Body of pancreas (tissue), 4 donors: ENCODE data around the gene EYA3. TPM values are rescaled to one million over a fixed set of nuclear protein-coding genes. Genes with fewer than 3 reads are reported as not detected.

Experiments
- ATAC-seq: fragments of 150-250 bp; one replicate; pipeline ENCODE4 v1.9.1; 2016
- DNase-seq, 4 donors: peaks; one replicate each; pipeline ENCODE4 v3.0.0-alpha.2; 2019
- H3K27ac ChIP-seq, 4 donors: fragments of 200-600 bp; sonication (generic); 1 replicate in 3 of 4; 2 replicates in 1 of 4; pipeline versions ENCODE4 v1.5.1 to v1.6.1; 2016 to 2019; ENCODE audit warnings: mild to moderate bottlenecking in 1 of 4, mixed read lengths in 1 of 4, moderate library complexity in 1 of 4
- H3K27me3 ChIP-seq, 2 donors: fragments of 200-600 bp; sonication (generic); one replicate each; pipeline ENCODE4 v1.6.0; 2016; ENCODE audit warnings: mild to moderate bottlenecking in 1 of 2
- H3K36me3 ChIP-seq, 2 donors: fragments of 200-600 bp; sonication (generic); replicated peaks in 1 of 2; 2 replicates each; pipeline ENCODE4 v1.5.1; 2016; ENCODE audit warnings: low read depth in 2 of 2; ENCODE audit not compliant: insufficient read depth in 1 of 2
- H3K4me1 ChIP-seq: fragments of 200-600 bp; sonication (generic); one replicate; pipeline ENCODE4 v1.6.0; 2016
- H3K4me3 ChIP-seq, 2 donors: fragments of 200-600 bp; sonication (generic); 1 replicate in 1 of 2; 2 replicates in 1 of 2; pipeline ENCODE4 v1.5.1; 2016 to 2019
- H3K9me3 ChIP-seq, 3 donors: fragments of 200-600 bp; sonication (generic); 1 replicate in 2 of 3; 2 replicates in 1 of 3; pipeline ENCODE4 v1.5.1; 2016
- POLR2A ChIP-seq, 3 donors: fragments of 450-650 bp; IDR thresholded peaks; one replicate each; pipeline ENCODE4 v1.6.1; 2016; ENCODE audit warnings: antibody characterized with exemption in 3 of 3, mild to moderate bottlenecking in 2 of 3
- WGBS, 2 donors: methylation state at CpG; one replicate each; pipeline ENCODE4 v1.1.5; 2017; 5-methylcytosine and 5-hydroxymethylcytosine counted together
- intact Hi-C: fragments of 100-400 bp; cut with DNase I; formaldehyde crosslinking; loops from one replicate; pipeline ENCODE4 v1.15.1; 2023
- total RNA-seq, 2 donors: library from RNA; depleted of rRNA; stranded (reverse); fragments of >200 nt; gene quantifications; one replicate each; pipeline ENCODE4 v1.1.0, GENCODE V29; 2016
- TF ChIP-seq, protein P1 (sequence below), 7 experiments: fragments of 450-650 bp in 4 of 7; fragments of 200-600 bp in 3 of 7; sonication (generic) in 3 of 7; IDR thresholded peaks; one replicate each; pipeline ENCODE4 v1.5.1; 2016 to 2019; ENCODE audit warnings: antibody characterized with exemption in 7 of 7

EYA3 gene
- total RNA-seq, 2 donors from 2014 or later, result 7.8 to 15.5 TPM

GRCh38 chr1:27960762-27961645 is 127.4 kb downstream of the EYA3 start:
- Histone ChIP-seq H3K4me3 (peak overlapping the region; percentile 21 to 72), H3K27me3 (no peaks in the 10 kb centered on the region), H3K9me3 (no peaks in the 10 kb centered on the region), H3K27ac (peak overlapping the region; percentile 87 to 96 (median 90)), H3K4me1 (peaks cover 26% of the 10 kb centered on the region), H3K36me3 (peaks cover 0 to 8% of the 10 kb centered on the region in 2 donors)
- 18 to 30% methylated on average over 8 to 13 of the region's 13 CpGs for WGBS, 2 donors
- intact Hi-C loops, result no loop called here
- no peak for TF ChIP-seq POLR2A (IDR thresholded peaks at IDR 0.05)
- TF ChIP-seq, protein P1, sequence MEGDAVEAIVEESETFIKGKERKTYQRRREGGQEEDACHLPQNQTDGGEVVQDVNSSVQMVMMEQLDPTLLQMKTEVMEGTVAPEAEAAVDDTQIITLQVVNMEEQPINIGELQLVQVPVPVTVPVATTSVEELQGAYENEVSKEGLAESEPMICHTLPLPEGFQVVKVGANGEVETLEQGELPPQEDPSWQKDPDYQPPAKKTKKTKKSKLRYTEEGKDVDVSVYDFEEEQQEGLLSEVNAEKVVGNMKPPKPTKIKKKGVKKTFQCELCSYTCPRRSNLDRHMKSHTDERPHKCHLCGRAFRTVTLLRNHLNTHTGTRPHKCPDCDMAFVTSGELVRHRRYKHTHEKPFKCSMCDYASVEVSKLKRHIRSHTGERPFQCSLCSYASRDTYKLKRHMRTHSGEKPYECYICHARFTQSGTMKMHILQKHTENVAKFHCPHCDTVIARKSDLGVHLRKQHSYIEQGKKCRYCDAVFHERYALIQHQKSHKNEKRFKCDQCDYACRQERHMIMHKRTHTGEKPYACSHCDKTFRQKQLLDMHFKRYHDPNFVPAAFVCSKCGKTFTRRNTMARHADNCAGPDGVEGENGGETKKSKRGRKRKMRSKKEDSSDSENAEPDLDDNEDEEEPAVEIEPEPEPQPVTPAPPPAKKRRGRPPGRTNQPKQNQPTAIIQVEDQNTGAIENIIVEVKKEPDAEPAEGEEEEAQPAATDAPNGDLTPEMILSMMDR (IDR thresholded peaks at IDR 0.05), result no peak
- no peak for ATAC-seq
- peak in 3 of 4 donors; percentile 16 to 41 (median 20) for DNase-seq

- WGBS, 2 donors, result 0 to 12% methylated on average over 6 to 45 of the region's 68 CpGs
- H3K27me3 ChIP-seq, result no peaks in the 10 kb centered on the region
- intact Hi-C loops, result no loop called here
- peak within 1 kb of the TSS; percentile 21 to 72 for H3K4me3 ChIP-seq
- peak; percentile 75 to 82 (median 77) for TF ChIP-seq POLR2A (IDR thresholded peaks at IDR 0.05)
- TF ChIP-seq, protein P1 (IDR thresholded peaks at IDR 0.05), result peak; percentile 48 to 80 (median 59)
- no peaks in the 10 kb centered on the region for H3K9me3 ChIP-seq
- peaks cover 26% of the 10 kb centered on the region for H3K4me1 ChIP-seq
- peak within 1 kb of the TSS; percentile 87 to 96 (median 90) for H3K27ac ChIP-seq
- peaks cover 0 to 3% of the 10 kb centered on the region in 2 donors for H3K36me3 ChIP-seq
- ATAC-seq (peak; percentile 90), DNase-seq (peak; percentile 83 to 87 (median 83))
These were observed 128.4 kb downstream of the EYA3 start, which contains the start of gene XKR8 for GRCh38 chr1:27959792-27960603. Gene XKR8 (plus strand): TSS chr1:27959973. CDS start chr1:27960070, 97 bp downstream.

- TF ChIP-seq, protein P1 (IDR thresholded peaks at IDR 0.05), result no peak
- TF ChIP-seq POLR2A (IDR thresholded peaks at IDR 0.05), result no peak
- intact Hi-C loops, result no loop called here
- Histone ChIP-seq H3K27ac (no peak overlapping the region), H3K4me1 (peaks cover 26% of the 10 kb centered on the region), H3K36me3 (no peaks in the 10 kb centered on the region), H3K9me3 (no peaks in the 10 kb centered on the region), H3K4me3 (no peak overlapping the region), H3K27me3 (no peaks in the 10 kb centered on the region)
- no peak for ATAC-seq
- 95% methylated on average over 23 of the region's 26 CpGs; no CpG with 5 or more reads in 1 of the 2 donors for WGBS, 2 donors
- DNase-seq, result peak in 3 of 4 donors; percentile 16 to 32 (median 28)
These were observed 129.9 kb downstream of the EYA3 start for GRCh38 chr1:27958513-27958912.

DNA sequence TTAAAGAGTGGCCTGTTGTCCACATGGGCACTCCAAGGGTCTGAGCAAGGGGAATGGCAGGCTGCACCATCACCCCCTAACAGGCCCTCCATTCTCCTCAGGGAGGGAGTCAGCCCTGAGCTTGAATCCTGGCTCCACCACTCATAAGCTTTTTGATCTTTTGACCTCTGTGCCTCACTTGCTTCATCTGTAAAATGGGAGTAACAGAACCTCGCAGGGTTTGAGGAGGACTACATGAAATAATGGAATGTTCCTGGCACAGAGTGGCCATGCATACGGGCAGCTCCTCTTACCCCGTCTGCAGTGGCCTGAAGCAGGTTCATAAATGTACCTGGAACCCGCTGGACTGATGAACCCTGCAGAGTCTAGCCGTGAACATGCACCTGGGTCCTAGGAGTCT is 130.8 kb downstream of the EYA3 start:
- 79 to 83% methylated on average over 5 of the region's 5 CpGs for WGBS, 2 donors
- H3K4me3 ChIP-seq, result no peak overlapping the region
- intact Hi-C loops, result no loop called here
- DNase-seq (no peak), ATAC-seq (no peak)
- no peak overlapping the region for H3K27ac ChIP-seq
- no peaks in the 10 kb centered on the region for H3K27me3 ChIP-seq
- H3K9me3 ChIP-seq, result no peaks in the 10 kb centered on the region
- H3K4me1 ChIP-seq, result peaks cover 26% of the 10 kb centered on the region
- TF ChIP-seq, protein P1 (IDR thresholded peaks at IDR 0.05), result no peak
- no peak for TF ChIP-seq POLR2A (IDR thresholded peaks at IDR 0.05)
- H3K36me3 ChIP-seq, result no peaks in the 10 kb centered on the region
